Stimulated activated CD4-positive, alpha-beta T cell treated with anti-CD3 and anti-CD28 coated beads, Interleukin-1b, Interleukin-23, amount 100 ng/mL, for 1 hour (primary cell): ENCODE measurements around the gene CTDSPL2.
"Not testable (repeated sequence)": the region's sequence is repeated elsewhere in the genome, so short reads cannot be mapped to it uniquely, and the experiment has no call there.

Source experiments
- DNase-seq, 2 donors: peaks; one replicate each; pipeline ENCODE4 v3.0.0-alpha.2; 2020; ENCODE audit warnings: low read depth in 2 of 2

The CTDSPL2 gene

GRCh38 chr15:44537735-44538240, 110.4 kb downstream of the CTDSPL2 start:
- DNase-seq = no peak

- DNase-seq = no peak
These were observed 114.0 kb downstream of the CTDSPL2 start for GRCh38 chr15:44541282-44541958.

- no peak for DNase-seq
These were observed 115.2 kb downstream of the CTDSPL2 start for GRCh38 chr15:44542596-44542995.

GRCh38 chr15:44544745-44545144, 117.3 kb downstream of the CTDSPL2 start:
- DNase-seq = not testable (repeated sequence)

GRCh38 chr15:44545913-44546802, 118.7 kb downstream of the CTDSPL2 start:
- DNase-seq = no peak

- DNase-seq = not testable (repeated sequence)
These were observed 121.7 kb downstream of the CTDSPL2 start for GRCh38 chr15:44549152-44549551.

DNA sequence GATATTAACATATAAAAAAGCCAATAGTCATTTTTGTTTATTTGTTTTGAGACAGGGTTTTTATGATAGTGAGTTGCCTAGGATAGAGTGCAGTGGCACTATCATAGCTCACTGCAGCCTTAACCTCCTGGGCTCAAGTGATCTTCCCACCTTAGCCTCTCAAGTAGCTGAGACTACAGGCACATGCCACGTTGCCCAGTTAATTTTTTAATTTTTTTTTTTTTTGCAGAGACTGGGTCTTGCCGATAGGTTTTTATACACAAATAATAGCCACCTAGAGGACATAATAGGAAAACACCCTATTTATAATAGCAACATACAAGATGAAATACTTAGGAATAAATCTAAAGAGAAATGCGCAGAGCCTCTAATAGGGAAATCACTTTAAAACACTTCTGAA, 122.8 kb downstream of the CTDSPL2 start:
- no peak for DNase-seq

GRCh38 chr15:44550734-44551133, 123.3 kb downstream of the CTDSPL2 start:
- no peak for DNase-seq

DNA sequence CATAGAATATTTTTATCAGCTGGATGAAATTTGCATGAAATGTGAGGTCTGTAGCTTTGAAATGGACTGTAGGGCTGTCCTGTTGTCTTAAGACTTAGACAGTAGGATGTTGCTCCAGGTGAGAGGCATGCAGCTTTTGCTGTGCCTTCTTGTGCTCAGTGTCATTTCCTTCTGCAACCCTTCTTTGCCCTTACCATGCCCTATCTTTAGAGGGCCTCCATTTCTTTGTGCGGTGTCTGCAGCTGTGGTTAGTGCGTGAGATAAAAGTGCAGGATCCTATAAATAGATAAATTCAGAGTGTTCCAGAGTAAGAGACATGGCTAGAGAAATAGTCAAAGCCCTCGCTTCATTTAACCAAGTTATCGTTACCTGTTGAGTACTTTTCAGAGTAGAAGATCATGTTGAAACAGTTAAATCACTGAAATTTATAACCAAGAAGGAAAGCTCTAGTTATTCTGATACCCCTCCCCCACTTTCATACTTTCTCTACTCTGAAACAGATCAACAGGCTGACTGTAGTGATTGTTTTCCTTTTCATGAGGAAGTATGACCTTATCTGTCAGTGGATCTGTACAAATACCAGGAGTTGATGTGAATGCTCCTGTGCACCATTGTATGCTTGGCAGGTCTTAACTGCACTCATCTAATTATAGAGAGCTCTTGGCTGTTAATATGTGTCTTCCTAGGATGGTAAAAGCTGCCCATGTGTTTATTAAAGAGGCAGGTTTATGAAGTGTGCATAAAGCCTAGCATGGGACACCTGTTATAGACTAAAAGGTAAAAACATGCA, 127.7 kb downstream of the CTDSPL2 start:
- no peak for DNase-seq

DNA sequence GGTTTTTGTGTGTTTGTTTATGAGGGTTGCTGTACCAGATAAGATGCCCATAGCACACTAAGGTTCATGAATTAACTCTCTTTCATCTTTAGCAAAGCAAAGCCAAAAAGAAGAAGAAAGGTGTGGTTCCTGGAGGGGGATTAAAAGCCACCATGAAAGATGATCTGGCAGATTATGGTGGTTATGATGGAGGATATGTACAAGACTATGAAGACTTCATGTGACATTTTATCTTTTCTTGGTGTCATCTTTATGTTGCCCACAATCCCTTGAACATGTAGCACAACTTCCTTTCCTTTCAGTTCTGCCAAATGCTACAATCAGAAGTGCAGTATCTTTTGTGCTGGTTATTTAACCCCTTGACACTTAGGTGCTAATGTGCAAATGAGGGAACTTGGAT, 133.5 kb downstream of the CTDSPL2 start:
- DNase-seq = not testable (repeated sequence)

DNA sequence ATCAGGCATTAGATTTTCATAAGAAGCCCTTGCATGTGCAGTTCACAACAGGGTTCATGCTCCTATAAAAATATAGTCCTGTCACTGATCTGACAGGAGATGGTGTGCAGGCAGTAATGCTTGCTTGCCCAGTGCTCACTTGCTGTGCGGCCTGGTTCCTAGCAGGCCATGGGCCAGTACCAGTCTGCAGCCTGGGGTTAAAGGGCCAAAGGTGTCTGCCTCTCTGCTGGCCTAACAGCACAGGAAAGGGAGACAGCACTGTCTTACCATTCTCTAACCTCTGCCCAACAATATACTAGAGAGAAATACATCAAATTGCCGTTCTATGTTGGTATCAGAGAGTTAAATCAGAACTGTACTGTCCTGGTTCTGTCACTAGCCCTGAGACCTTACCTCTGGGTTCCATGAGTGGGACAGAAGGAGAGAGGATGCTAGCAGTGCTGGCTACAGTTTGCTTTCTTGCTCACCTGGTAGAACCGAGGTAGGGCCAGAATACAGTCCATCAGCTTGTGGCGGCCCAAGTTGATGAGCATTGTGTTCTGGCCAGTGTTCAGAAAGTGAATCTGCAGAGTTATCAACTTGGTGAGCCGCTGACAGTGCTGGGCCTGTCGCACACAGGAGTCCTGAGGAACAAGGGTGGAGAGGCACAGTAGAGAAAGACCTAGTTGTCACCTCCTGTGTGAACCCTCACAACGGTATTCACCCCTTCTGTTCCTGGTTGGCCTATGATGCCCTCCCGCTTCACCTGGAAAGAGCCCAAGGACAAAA, 138.1 kb downstream of the CTDSPL2 start:
- no peak for DNase-seq

- DNase-seq = no peak
These were observed 138.7 kb downstream of the CTDSPL2 start for GRCh38 chr15:44566155-44566540.

- DNase-seq = no peak
These were observed 140.9 kb downstream of the CTDSPL2 start for GRCh38 chr15:44568338-44568737.

DNA sequence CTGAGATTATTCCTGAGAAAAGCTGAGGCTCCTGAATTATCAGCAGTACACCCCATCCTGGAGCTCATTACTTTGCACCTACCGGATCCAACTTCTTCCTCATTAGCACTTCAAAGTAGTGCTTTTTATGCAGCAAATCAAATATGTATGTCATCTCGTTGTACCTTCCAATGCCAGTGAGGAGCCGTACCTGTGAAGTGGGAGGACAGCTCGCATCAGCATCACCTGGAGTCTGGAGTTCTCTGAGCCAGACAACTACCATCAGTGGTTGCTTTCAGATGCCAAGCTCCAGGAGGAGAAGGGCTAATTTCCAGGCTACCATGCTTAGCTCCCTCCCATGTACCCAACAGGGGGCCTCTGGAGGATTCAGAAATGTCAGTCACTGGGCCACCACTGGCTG, 141.9 kb downstream of the CTDSPL2 start:
- no peak for DNase-seq

DNA sequence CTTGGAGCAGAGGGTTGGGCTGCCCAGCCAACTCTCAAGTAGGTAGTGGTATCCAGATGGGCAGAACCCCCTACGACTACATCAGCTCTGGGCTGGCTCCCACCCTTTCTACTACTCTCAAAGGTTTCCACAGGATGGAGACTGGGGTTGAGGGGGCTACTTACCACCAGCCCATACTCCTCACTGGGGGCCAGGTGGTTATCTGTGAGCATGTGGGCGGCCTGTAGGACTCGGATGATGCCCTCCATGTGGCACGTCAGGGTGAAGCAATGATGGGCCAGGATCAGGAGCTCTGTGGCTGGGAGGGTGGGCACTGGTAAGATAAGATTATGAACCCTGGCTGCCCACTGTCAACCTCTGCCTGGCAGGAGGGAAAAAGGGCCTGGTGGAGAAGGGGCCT, 142.9 kb downstream of the CTDSPL2 start:
- DNase-seq = no peak

- no peak for DNase-seq
These were observed 146.0 kb downstream of the CTDSPL2 start for GRCh38 chr15:44573386-44573785.

GRCh38 chr15:44574734-44575133, 147.3 kb downstream of the CTDSPL2 start:
- DNase-seq = no peak
